ENCODE measurements around the gene RNF222.

DNA sequence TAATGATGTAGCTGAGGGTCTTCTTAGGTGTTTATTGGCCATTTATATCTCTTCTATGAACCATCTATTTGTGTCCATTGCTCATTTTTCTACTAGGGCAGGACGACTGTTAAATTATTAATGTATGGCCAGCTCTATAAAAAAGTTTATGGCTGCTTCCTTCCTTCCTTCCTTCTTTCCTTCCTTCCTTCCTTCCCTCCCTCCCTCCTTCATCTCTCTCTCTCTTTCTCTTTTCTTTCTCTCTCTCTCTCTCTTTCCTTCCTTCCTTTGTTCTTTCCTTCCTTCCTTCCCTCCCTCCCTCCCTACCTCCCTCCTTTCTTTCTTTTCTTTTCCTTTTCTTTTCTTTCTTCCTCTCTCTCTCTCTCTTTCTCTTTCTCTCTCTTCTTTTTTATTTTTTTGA is 20.8 kb upstream of the RNF222 start:
- TF ChIP-seq POLR2A (IDR thresholded peaks at IDR 0.05) (no peak), POLR2AphosphoS5 (IDR thresholded peaks at IDR 0.05) (no peak)

Data from transverse colon (tissue), 3 donors.